ENCODE measurements around the gene TLDC2. TPM values are rescaled to one million over a fixed set of nuclear protein-coding genes. Genes with fewer than 3 reads are reported as not detected.

The TLDC2 gene
- total and polyA plus RNA-seq, 5 donors from 2014 or later: 0.32 to 0.57 (median 0.41) TPM; not detected in 1

GRCh38 chr20:36852187-36852586 is 23.8 kb upstream of the TLDC2 start:
- Histone ChIP-seq H3K36me3 (ENCODE audit: control insufficient read depth, insufficient read depth, low read length) (no peaks in the 10 kb centered on the region), H3K9me3 (ENCODE audit: control insufficient read depth in 2 of 2, low read length in 2 of 2) (no peaks in the 10 kb centered on the region), H3K27me3 (ENCODE audit: control insufficient read depth, insufficient read depth, low read length) (no peaks in the 10 kb centered on the region), H3K4me3 (ENCODE audit: low read depth, low read length) (no peak overlapping the region), H3K4me1 (ENCODE audit: control insufficient read depth, insufficient read depth, low read length, poor library complexity, severe bottlenecking) (peaks cover 5% of the 10 kb centered on the region), H3K27ac (ENCODE audit: insufficient read depth, low read length, poor library complexity, severe bottlenecking) (no peak overlapping the region)
- Mint-ChIP-seq H3K36me3 (no peaks in the 10 kb centered on the region), H3K4me3 (no peak overlapping the region), H3K27me3 (peaks cover 4% of the 10 kb centered on the region), H3K27ac (no peak overlapping the region), H3K4me1 (peaks cover 0 to 18% (median 12%) of the 10 kb centered on the region in 4 donors), H3K9me3 (peaks cover 0 to 3% (median 0%) of the 10 kb centered on the region in 7 donors)
- no peak for DNase-seq
- no peak for ATAC-seq (ENCODE audit: low read depth in 2 of 2)

GRCh38 chr20:36854348-36855240 is 21.3 kb upstream of the TLDC2 start:
- no peak overlapping the region for H3K27ac ChIP-seq (ENCODE audit: insufficient read depth, low read length, poor library complexity, severe bottlenecking)
- peak overlapping the region in 1 of 3 donors; percentile 67 for H3K27ac Mint-ChIP-seq
- DNase-seq (no peak), ATAC-seq (ENCODE audit: low read depth in 2 of 2) (no peak)
- H3K4me3 Mint-ChIP-seq: no peak overlapping the region
- H3K36me3 ChIP-seq (ENCODE audit: control insufficient read depth, insufficient read depth, low read length): no peaks in the 10 kb centered on the region
- H3K9me3 ChIP-seq (ENCODE audit: control insufficient read depth in 2 of 2, low read length in 2 of 2): no peaks in the 10 kb centered on the region
- H3K27me3 Mint-ChIP-seq: peaks cover 8% of the 10 kb centered on the region
- H3K9me3 Mint-ChIP-seq: peaks cover 0 to 3% (median 0%) of the 10 kb centered on the region in 7 donors
- H3K4me3 ChIP-seq (ENCODE audit: low read depth, low read length): no peak overlapping the region
- H3K36me3 Mint-ChIP-seq: no peaks in the 10 kb centered on the region
- no peaks in the 10 kb centered on the region for H3K27me3 ChIP-seq (ENCODE audit: control insufficient read depth, insufficient read depth, low read length)
- peaks cover 5% of the 10 kb centered on the region for H3K4me1 ChIP-seq (ENCODE audit: control insufficient read depth, insufficient read depth, low read length, poor library complexity, severe bottlenecking)
- peaks cover 0 to 19% (median 13%) of the 10 kb centered on the region in 4 donors for H3K4me1 Mint-ChIP-seq

- no peak for ATAC-seq (ENCODE audit: low read depth in 2 of 2)
- H3K36me3 ChIP-seq (ENCODE audit: control insufficient read depth, insufficient read depth, low read length): no peaks in the 10 kb centered on the region
Observed at GRCh38 chr20:36855241-36855657, 20.7 kb upstream of the TLDC2 start.

GRCh38 chr20:36856195-36856594 is 19.7 kb upstream of the TLDC2 start:
- H3K4me3 Mint-ChIP-seq: no peak overlapping the region
- Histone ChIP-seq H3K27me3 (ENCODE audit: control insufficient read depth, insufficient read depth, low read length) (no peaks in the 10 kb centered on the region), H3K4me1 (ENCODE audit: control insufficient read depth, insufficient read depth, low read length, poor library complexity, severe bottlenecking) (peaks cover 5% of the 10 kb centered on the region), H3K36me3 (ENCODE audit: control insufficient read depth, insufficient read depth, low read length) (no peaks in the 10 kb centered on the region), H3K27ac (ENCODE audit: insufficient read depth, low read length, poor library complexity, severe bottlenecking) (no peak overlapping the region), H3K9me3 (ENCODE audit: control insufficient read depth in 2 of 2, low read length in 2 of 2) (no peaks in the 10 kb centered on the region), H3K4me3 (ENCODE audit: low read depth, low read length) (no peak overlapping the region)
- ATAC-seq (ENCODE audit: low read depth in 2 of 2) (no peak), DNase-seq (no peak)
- peaks cover 0 to 3% (median 0%) of the 10 kb centered on the region in 7 donors for H3K9me3 Mint-ChIP-seq
- no peaks in the 10 kb centered on the region for H3K36me3 Mint-ChIP-seq
- peak overlapping the region in 2 of 3 donors; percentile 1 to 49 for H3K27ac Mint-ChIP-seq
- peaks cover 21% of the 10 kb centered on the region for H3K27me3 Mint-ChIP-seq
- peaks cover 0 to 19% (median 14%) of the 10 kb centered on the region in 4 donors for H3K4me1 Mint-ChIP-seq

More at GRCh38 chr20:36855241-36855657, 20.7 kb upstream of the TLDC2 start:
- Histone ChIP-seq H3K27me3 (ENCODE audit: control insufficient read depth, insufficient read depth, low read length) (no peaks in the 10 kb centered on the region), H3K27ac (ENCODE audit: insufficient read depth, low read length, poor library complexity, severe bottlenecking) (no peak overlapping the region), H3K9me3 (ENCODE audit: control insufficient read depth in 2 of 2, low read length in 2 of 2) (no peaks in the 10 kb centered on the region), H3K4me1 (ENCODE audit: control insufficient read depth, insufficient read depth, low read length, poor library complexity, severe bottlenecking) (peaks cover 5% of the 10 kb centered on the region), H3K4me3 (ENCODE audit: low read depth, low read length) (no peak overlapping the region)
- DNase-seq: no peak
- Mint-ChIP-seq H3K9me3 (peaks cover 0 to 3% (median 0%) of the 10 kb centered on the region in 7 donors), H3K27me3 (peaks cover 13% of the 10 kb centered on the region), H3K27ac (no peak overlapping the region), H3K36me3 (no peaks in the 10 kb centered on the region), H3K4me1 (peaks cover 0 to 19% (median 13%) of the 10 kb centered on the region in 4 donors), H3K4me3 (no peak overlapping the region)

- Histone ChIP-seq H3K27ac (ENCODE audit: insufficient read depth, low read length, poor library complexity, severe bottlenecking) (no peak overlapping the region), H3K36me3 (ENCODE audit: control insufficient read depth, insufficient read depth, low read length) (no peaks in the 10 kb centered on the region), H3K4me1 (ENCODE audit: control insufficient read depth, insufficient read depth, low read length, poor library complexity, severe bottlenecking) (peaks cover 5% of the 10 kb centered on the region), H3K9me3 (ENCODE audit: control insufficient read depth in 2 of 2, low read length in 2 of 2) (no peaks in the 10 kb centered on the region), H3K4me3 (ENCODE audit: low read depth, low read length) (peak overlapping the region; percentile 14), H3K27me3 (ENCODE audit: control insufficient read depth, insufficient read depth, low read length) (no peaks in the 10 kb centered on the region)
- Mint-ChIP-seq H3K36me3 (no peaks in the 10 kb centered on the region), H3K4me1 (peaks cover 0 to 22% (median 15%) of the 10 kb centered on the region in 4 donors), H3K27me3 (peaks cover 29% of the 10 kb centered on the region), H3K27ac (peak overlapping the region; percentile 1 to 49 (median 27)), H3K4me3 (peak overlapping the region in 2 of 4 donors; percentile 13 to 29), H3K9me3 (no peaks in the 10 kb centered on the region)
- DNase-seq: peak in 2 of 3 donors; percentile 51 to 80
- ATAC-seq (ENCODE audit: low read depth in 2 of 2): peak; percentile 62
Observed at GRCh38 chr20:36856691-36857635, 19.0 kb upstream of the TLDC2 start.

- Histone ChIP-seq H3K27me3 (ENCODE audit: control insufficient read depth, insufficient read depth, low read length) (no peaks in the 10 kb centered on the region), H3K27ac (ENCODE audit: insufficient read depth, low read length, poor library complexity, severe bottlenecking) (no peak overlapping the region), H3K4me3 (ENCODE audit: low read depth, low read length) (no peak overlapping the region), H3K9me3 (ENCODE audit: control insufficient read depth in 2 of 2, low read length in 2 of 2) (no peaks in the 10 kb centered on the region), H3K4me1 (ENCODE audit: control insufficient read depth, insufficient read depth, low read length, poor library complexity, severe bottlenecking) (peaks cover 5% of the 10 kb centered on the region), H3K36me3 (ENCODE audit: control insufficient read depth, insufficient read depth, low read length) (no peaks in the 10 kb centered on the region)
- ATAC-seq (ENCODE audit: low read depth in 2 of 2): no peak
- H3K27ac Mint-ChIP-seq: no peak overlapping the region
- DNase-seq: no peak
- H3K9me3 Mint-ChIP-seq: no peaks in the 10 kb centered on the region
- peaks cover 0 to 26% (median 14%) of the 10 kb centered on the region in 4 donors for H3K4me1 Mint-ChIP-seq
- peak overlapping the region in 1 of 4 donors; percentile 65 for H3K4me3 Mint-ChIP-seq
- peaks cover 34% of the 10 kb centered on the region for H3K27me3 Mint-ChIP-seq
- H3K36me3 Mint-ChIP-seq: no peaks in the 10 kb centered on the region
Observed at GRCh38 chr20:36859282-36859555, 16.7 kb upstream of the TLDC2 start.

GRCh38 chr20:36859700-36860330 is 16.1 kb upstream of the TLDC2 start:
- Histone ChIP-seq H3K27ac (ENCODE audit: insufficient read depth, low read length, poor library complexity, severe bottlenecking) (no peak overlapping the region), H3K36me3 (ENCODE audit: control insufficient read depth, insufficient read depth, low read length) (no peaks in the 10 kb centered on the region), H3K9me3 (ENCODE audit: control insufficient read depth in 2 of 2, low read length in 2 of 2) (no peaks in the 10 kb centered on the region), H3K4me3 (ENCODE audit: low read depth, low read length) (no peak overlapping the region), H3K4me1 (ENCODE audit: control insufficient read depth, insufficient read depth, low read length, poor library complexity, severe bottlenecking) (peaks cover 9% of the 10 kb centered on the region), H3K27me3 (ENCODE audit: control insufficient read depth, insufficient read depth, low read length) (no peaks in the 10 kb centered on the region)
- no peak for DNase-seq
- H3K4me1 Mint-ChIP-seq: peaks cover 0 to 28% (median 14%) of the 10 kb centered on the region in 4 donors
- H3K4me3 Mint-ChIP-seq: peak overlapping the region in 1 of 4 donors; percentile 65
- peaks cover 40% of the 10 kb centered on the region for H3K27me3 Mint-ChIP-seq
- no peak overlapping the region for H3K27ac Mint-ChIP-seq
- no peaks in the 10 kb centered on the region for H3K9me3 Mint-ChIP-seq
- H3K36me3 Mint-ChIP-seq: no peaks in the 10 kb centered on the region
- no peak for ATAC-seq (ENCODE audit: low read depth in 2 of 2)

All from CD4-positive, CD25-positive, alpha-beta regulatory T cell (primary cell).